OCI-LY3 (cell line): ENCODE measurements around the gene CD300LB.

Experiments
- CTCF ChIP-seq: fragments of 200-600, 300-600 bp; sonication (generic); IDR thresholded peaks from 2 replicates; pipeline ENCODE4 v1.5.1; 2014; ENCODE audit warnings: antibody characterized with exemption, low read length, low read depth
- EZH2phosphoT487 ChIP-seq: fragments of 200-600 bp; shearing (Covaris generic); IDR thresholded peaks from 2 replicates; pipeline ENCODE4 v1.6.1; 2018; ENCODE audit warnings: antibody characterized with exemption, mixed run types, low read depth

GRCh38 chr17:74474043-74474792, 57.1 kb downstream of the CD300LB start:
- no peak for TF ChIP-seq CTCF
- TF ChIP-seq EZH2phosphoT487 = no peak
